Muscle of back (tissue), 11 donors: ENCODE data around the gene HSD17B12. TPM values are rescaled to one million over a fixed set of nuclear protein-coding genes. Genes with fewer than 3 reads are reported as not detected.
A peak's percentile ranks its signal among the peaks of the same experiment; 100 is the strongest.

Experiments used
- DNase-seq, 3 donors: peaks; one replicate each; pipeline versions ENCODE4 v3.0.0 to v3.0.0-alpha.2; 2013
- polyA plus RNA-seq, 10 donors: library from polyadenylated mRNA; unstranded; fragments of 120-200 nt; gene quantifications; one replicate each; pipeline ENCODE4 v1.2.1, GENCODE V29; 2013; ENCODE audit not compliant: insufficient read length in 10 of 10

Gene HSD17B12
- polyA plus RNA-seq, 10 donors = 28.9 to 44.3 (median 38.0) TPM

DNA sequence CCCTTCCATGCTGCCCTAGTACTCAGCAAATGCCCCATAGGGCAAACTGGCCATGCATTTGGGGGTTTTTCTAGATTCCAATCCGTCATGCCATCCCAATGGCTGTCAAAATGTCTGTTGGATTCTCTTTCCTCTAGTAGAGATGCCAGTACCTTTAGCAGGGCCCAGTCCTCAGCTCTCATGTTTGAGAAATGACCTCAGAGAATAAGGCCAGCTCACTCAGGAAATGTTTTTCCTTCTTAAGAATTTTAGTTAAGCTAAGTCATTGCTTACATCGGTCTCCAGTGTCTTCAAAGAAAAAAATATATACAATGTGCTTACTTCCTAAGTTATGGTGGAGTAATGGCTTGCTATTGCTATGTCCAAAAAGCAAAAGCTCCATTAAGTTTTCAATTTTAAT lies 186.0 kb downstream of the HSD17B12 start:
- no peak for DNase-seq

- no peak for DNase-seq
These were observed 186.4 kb downstream of the HSD17B12 start for GRCh38 chr11:43866969-43867368.

DNA sequence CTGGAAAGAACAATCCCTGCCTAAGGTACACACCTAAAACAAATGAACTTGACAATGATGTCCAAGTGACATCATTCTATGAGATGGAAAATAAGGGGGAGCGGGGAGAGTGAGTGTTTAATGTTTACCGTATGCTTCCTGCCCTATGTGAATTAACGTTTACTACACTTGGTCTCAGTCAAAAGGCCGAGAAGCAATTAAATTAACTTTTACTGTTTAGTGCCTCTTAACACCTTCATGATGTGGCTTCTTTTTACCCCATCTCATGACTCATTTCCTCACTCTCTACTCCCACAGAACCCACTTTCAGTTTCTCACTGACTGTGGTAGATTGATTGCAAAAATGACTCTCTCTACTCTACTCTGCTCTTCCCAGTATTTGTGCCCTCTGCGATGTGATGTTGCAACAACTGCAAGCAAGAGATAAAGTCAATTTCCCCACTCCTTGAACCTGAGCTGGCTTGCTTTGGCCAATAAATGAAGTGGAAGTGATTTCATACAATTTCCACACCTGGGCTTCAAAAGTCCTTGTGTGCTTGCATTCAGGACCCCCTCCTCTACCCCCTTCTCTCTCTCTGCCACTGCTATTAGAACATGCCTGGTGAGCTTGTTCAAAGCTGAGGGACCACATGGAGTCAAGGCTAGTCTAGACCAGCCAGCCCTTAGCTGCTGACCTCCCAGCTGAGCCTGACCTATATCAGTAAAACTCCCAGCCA lies 188.5 kb downstream of the HSD17B12 start:
- DNase-seq = peak; percentile 13 to 19 (median 18)

DNA sequence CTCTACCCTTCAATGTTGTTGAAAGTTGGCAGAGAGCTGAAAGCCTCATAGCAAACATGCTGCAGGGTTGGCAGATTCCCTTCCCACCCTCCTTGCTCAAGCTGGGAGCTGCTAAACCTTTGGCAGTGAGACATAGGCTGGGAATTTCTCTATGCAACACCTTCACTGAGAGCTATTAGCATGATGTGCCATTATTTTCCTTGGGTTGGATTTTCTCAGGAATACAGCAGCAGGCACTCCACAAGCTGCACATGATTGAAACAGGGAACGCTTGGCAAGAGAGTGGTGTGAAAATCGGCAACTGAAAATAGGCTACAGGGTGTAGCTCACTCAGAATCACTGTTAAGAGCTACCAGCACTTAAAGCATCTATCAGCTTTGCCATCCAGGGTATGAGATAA lies 190.5 kb downstream of the HSD17B12 start:
- DNase-seq = no peak

GRCh38 chr11:43872995-43873394 lies 192.5 kb downstream of the HSD17B12 start:
- DNase-seq = no peak

DNA sequence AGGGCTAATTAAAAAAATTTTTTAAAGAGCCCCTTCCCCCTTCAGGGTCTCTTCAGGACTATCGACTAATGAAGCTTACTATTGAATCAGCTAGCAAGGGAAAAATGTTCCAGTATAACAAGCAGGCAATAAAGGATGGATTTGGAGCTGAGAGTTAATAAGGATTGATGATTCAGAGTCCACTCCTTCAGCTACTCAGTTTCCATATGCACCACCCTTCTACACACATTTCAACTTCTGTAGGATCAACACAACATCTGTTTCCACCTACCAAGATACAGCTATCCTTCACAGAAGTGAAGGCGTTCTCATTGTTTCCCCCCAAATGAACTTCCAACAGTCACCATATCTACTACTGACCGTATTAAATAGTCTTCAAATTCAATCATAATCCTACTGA lies 193.5 kb downstream of the HSD17B12 start:
- no peak for DNase-seq

- no peak for DNase-seq
These were observed 194.2 kb downstream of the HSD17B12 start for GRCh38 chr11:43874738-43875137.

- DNase-seq = no peak
These were observed 199.5 kb downstream of the HSD17B12 start for GRCh38 chr11:43879789-43880639.

DNA sequence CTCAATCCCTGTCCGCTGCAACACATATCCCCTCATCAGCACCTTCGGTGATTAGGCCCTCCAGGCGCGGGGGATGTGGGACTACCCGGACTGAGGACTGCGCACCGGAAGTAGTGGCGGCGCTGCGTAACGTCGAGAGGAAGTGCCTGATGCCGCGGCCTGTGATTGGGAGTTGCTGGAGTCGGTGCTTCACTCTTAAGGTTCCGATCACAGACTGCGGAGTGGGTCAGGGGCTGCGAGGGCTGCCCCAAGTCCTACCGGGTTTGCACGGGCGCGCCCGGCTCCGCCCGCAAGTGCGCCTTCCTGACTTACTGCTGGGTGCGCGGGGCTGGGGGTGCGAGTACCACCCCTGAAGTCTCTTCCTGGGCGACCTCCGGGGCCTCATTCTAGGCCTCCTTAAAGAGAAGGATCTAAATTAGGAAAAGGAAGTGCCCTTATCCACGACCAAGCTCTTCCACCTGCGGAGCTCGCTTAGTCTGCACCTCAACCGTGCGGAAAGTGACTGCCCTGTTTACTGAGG lies 200.2 kb downstream of the HSD17B12 start, which contains the start of gene ALKBH3:
ALKBH3 (plus strand) TSS at position 192 of the 520 bp plus-strand sequence. CDS start 1,822 bp downstream, outside the sequence.
- DNase-seq = peak; percentile 91 to 96 (median 92)

DNA sequence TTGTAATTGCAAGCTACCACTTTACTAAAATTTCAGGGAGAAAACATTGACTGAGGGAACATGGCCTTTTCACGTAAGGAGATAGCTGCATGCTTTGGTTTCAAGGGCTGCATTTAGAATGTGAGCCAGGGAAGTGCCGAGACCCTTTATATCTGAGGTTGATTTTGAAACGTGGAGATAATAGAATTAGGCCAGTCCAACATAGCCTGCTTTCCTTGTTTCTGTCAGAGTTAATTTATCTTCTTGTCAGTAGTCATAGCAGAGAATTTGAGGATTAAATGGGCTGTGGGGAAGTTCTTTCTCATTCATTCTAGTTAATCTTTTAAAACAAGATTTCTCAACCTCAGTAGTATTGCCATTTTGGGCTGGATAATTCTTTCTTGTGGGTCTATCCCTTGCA lies 212.3 kb downstream of the HSD17B12 start:
- DNase-seq = no peak

- DNase-seq = no peak
These were observed 214.0 kb downstream of the HSD17B12 start for GRCh38 chr11:43894546-43894945.

DNA sequence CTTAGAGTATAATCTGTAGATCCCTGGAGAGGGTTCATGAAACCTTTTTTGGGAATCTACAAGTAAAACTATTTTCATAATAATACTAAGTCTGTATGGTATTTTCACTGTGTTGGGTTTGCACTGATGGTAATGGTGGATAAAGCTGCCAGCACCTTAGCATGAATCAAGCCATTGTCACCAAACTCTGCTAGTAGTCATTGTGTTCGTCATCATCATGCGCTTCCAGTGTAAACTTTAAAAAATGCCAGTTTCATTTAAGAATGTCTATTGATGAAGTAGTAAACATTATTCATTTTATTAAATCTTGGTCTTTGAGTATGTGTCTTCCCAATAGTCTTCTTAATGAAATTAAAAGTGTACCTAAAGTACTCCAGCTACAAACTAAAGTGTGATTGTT lies 215.1 kb downstream of the HSD17B12 start:
- no peak for DNase-seq

DNA sequence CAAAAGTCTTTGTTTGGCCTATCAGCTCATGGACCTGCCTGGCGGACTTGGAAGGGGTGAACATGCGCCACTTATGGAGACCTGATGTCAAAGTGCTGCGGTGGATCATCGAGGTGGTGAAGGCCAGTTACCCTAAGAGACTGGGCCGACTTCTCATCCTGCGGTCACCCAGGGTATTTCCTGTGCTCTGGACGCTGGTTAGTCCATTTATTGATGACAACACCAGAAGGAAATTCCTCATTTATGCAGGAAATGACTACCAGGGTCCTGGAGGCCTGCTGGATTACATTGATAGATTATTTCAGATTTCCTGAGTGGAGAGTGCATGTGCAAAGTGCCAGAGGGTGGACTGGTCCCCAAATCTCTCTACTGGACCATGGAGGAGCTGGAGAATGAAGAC lies 218.0 kb downstream of the HSD17B12 start:
- DNase-seq = no peak

GRCh38 chr11:43899094-43899493 lies 218.6 kb downstream of the HSD17B12 start:
- no peak for DNase-seq

- no peak for DNase-seq
These were observed 221.0 kb downstream of the HSD17B12 start for GRCh38 chr11:43901551-43901950.

GRCh38 chr11:43903078-43903477 lies 222.5 kb downstream of the HSD17B12 start:
- no peak for DNase-seq

DNA sequence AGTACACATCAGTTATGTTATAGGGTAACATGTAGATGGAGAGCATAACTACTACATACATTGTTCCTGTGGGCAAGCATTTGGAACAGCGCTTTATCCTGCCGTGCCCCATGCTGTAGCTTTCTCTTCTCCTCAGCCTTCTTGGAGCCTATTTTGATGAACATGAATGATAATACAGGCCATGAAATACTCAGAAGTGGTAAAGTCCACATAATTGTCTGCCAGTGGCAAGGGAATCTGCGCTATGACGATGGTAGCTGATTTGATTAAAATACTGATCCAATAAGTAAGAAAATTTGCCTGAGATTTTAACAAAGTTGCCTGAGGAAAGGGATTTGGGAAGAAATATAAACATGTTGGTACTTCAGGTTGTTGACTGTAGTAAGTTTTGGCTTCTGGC lies 223.4 kb downstream of the HSD17B12 start:
- no peak for DNase-seq

- peak in 1 of 3 donors; percentile 37 for DNase-seq
These were observed 224.4 kb downstream of the HSD17B12 start for GRCh38 chr11:43904742-43905535.

GRCh38 chr11:43905813-43906241 lies 225.3 kb downstream of the HSD17B12 start:
- DNase-seq = peak; percentile 47 to 90 (median 79)
